Activated CD4-positive, alpha-beta T cell treated with anti-CD3 and anti-CD28 coated beads for 36 hours (primary cell): ENCODE results near the gene DNAJC18. TPM values are rescaled to one million over a fixed set of nuclear protein-coding genes. Genes with fewer than 3 reads are reported as not detected.
"Not testable (repeated sequence)": the region's sequence is repeated elsewhere in the genome, so short reads cannot be mapped to it uniquely, and the experiment has no call there.

ENCODE experiments used
- ATAC-seq: fragments of 200-7000 bp; cut with Tn5 transposase; one replicate; pipeline ENCODE4 v1.10.0; 2021; ENCODE audit warnings: mild to moderate bottlenecking, moderate library complexity
- CTCF ChIA-PET: fragments of 350-600 bp; sonication (Branson Sonifier 250); formaldehyde crosslinking; loops from one replicate; lab custom pipeline; 2021; ENCODE audit warnings: antibody characterized with exemption; lab: Charles Lee
- POLR2A ChIA-PET: fragments of 350-600 bp; sonication (Branson Sonifier 250); formaldehyde crosslinking; loops from one replicate; lab custom pipeline; 2021; ENCODE audit warnings: antibody characterized with exemption, inconsistent platforms; lab: Charles Lee
- DNase-seq: peaks from one replicate; pipeline ENCODE4 v3.0.0-alpha.2; 2020
- H3K27ac Mint-ChIP-seq: one replicate; pipeline ENCODE4 v1.8.0; 2021; ENCODE audit warnings: mixed read lengths
- H3K27me3 Mint-ChIP-seq: one replicate; pipeline ENCODE4 v1.8.0; 2021; ENCODE audit warnings: mixed read lengths
- H3K36me3 Mint-ChIP-seq: one replicate; pipeline ENCODE4 v1.8.0; 2021; ENCODE audit warnings: low read depth, mixed read lengths
- H3K4me1 Mint-ChIP-seq: one replicate; pipeline ENCODE4 v1.8.0; 2021; ENCODE audit warnings: mixed read lengths
- H3K4me3 Mint-ChIP-seq: one replicate; pipeline ENCODE4 v1.8.0; 2021; ENCODE audit warnings: mild to moderate bottlenecking, moderate library complexity, mixed read lengths
- H3K9me3 Mint-ChIP-seq: one replicate; pipeline ENCODE4 v1.8.0; 2021; ENCODE audit warnings: low read depth, mixed read lengths
- intact Hi-C, 2 experiments: fragments of 100-400 bp; cut with DNase I in 1 of 2; cut with micrococcal nuclease in 1 of 2; formaldehyde crosslinking; loops; one replicate each; pipeline versions ENCODE4 v1.14.2 to v1.15.1; 2022 to 2024; cut with DNase I, micrococcal nuclease
- total RNA-seq, 2 experiments: library from RNA; stranded (reverse); gene quantifications; one replicate each; pipeline ENCODE4 v1.2.3, GENCODE V29; 2021

The DNAJC18 gene
- total RNA-seq, 2 experiments from 2014 or later: 33.1 to 35.6 TPM

GRCh38 chr5:139390639-139391569, 48.4 kb downstream of the DNAJC18 start:
- CTCF ChIA-PET: interaction anchor here (0.6 to 4.8 kb wide), 10 partner anchors 10 to 545 kb away, joined by 3 to 26 read pairs (median 4); partner anchors contain the start of genes CXXC5 and SPATA24
- H3K27ac Mint-ChIP-seq: peak overlapping the region; percentile 90
- ATAC-seq: no peak
- H3K9me3 Mint-ChIP-seq: no peaks in the 10 kb centered on the region
- H3K4me3 Mint-ChIP-seq: peak overlapping the region; percentile 78
- H3K27me3 Mint-ChIP-seq: no peaks in the 10 kb centered on the region
- no peak for DNase-seq
- intact Hi-C loops: loop anchor here (1.0 to 10.0 kb wide), 7 partner anchors 24 to 736 kb away; partner anchors contain the start of gene SIL1 (in 1 of the 2)
- H3K36me3 Mint-ChIP-seq: peaks cover 7% of the 10 kb centered on the region
- POLR2A ChIA-PET: interaction anchor here (0.6 to 1.9 kb wide), 5 partner anchors 23 to 115 kb away, joined by 3 to 6 read pairs (median 5); partner anchors contain the start of genes MATR3 and PAIP2
- peaks cover 40% of the 10 kb centered on the region for H3K4me1 Mint-ChIP-seq

GRCh38 chr5:139389701-139390638, 49.4 kb downstream of the DNAJC18 start, which contains the start of gene MZB1:
MZB1 (minus strand) TSS chr5:139389913; CDS start chr5:139389856, 57 bp downstream.
- POLR2A ChIA-PET: interaction anchor here (0.7 to 1.9 kb wide), 5 partner anchors 24 to 714 kb away, joined by 3 to 6 read pairs (median 3); partner anchors contain the start of genes MATR3 and PAIP2
- Mint-ChIP-seq H3K9me3 (no peaks in the 10 kb centered on the region), H3K4me3 (peak within 1 kb of the TSS; percentile 78), H3K27ac (peak within 1 kb of the TSS; percentile 90), H3K4me1 (peaks cover 50% of the 10 kb centered on the region), H3K36me3 (peaks cover 3% of the 10 kb centered on the region), H3K27me3 (no peaks in the 10 kb centered on the region)
- peak; percentile 60 for ATAC-seq
- intact Hi-C loops: loop anchor here (1.0 to 10.0 kb wide), 7 partner anchors 25 to 735 kb away; partner anchors contain the start of gene SIL1 (in 1 of the 2)
- DNase-seq: peak; percentile 82
- CTCF ChIA-PET: interaction anchor here (0.6 to 4.8 kb wide), 6 partner anchors 13 to 546 kb away, joined by 3 to 26 read pairs (median 4); partner anchors contain the start of gene SPATA24

- Mint-ChIP-seq H3K9me3 (no peaks in the 10 kb centered on the region), H3K4me1 (peaks cover 56% of the 10 kb centered on the region), H3K36me3 (peaks cover 2% of the 10 kb centered on the region), H3K27me3 (no peaks in the 10 kb centered on the region), H3K27ac (peak overlapping the region; percentile 31), H3K4me3 (no peak overlapping the region)
- intact Hi-C loops: no loop called here
- CTCF ChIA-PET: interaction anchor here (1.2 to 1.7 kb wide), 4 partner anchors 16 to 89 kb away, joined by 3 to 8 read pairs (median 4); partner anchors contain the start of genes PAIP2 and SPATA24
- DNase-seq (no peak), ATAC-seq (no peak)
- POLR2A ChIA-PET: interaction anchor here (0.5 to 1.4 kb wide), 2 partner anchors 26 to 63 kb away, joined by 3 to 4 read pairs; no protein-coding TSS in a partner anchor
Observed at GRCh38 chr5:139388198-139388821, 51.0 kb downstream of the DNAJC18 start.

DNA sequence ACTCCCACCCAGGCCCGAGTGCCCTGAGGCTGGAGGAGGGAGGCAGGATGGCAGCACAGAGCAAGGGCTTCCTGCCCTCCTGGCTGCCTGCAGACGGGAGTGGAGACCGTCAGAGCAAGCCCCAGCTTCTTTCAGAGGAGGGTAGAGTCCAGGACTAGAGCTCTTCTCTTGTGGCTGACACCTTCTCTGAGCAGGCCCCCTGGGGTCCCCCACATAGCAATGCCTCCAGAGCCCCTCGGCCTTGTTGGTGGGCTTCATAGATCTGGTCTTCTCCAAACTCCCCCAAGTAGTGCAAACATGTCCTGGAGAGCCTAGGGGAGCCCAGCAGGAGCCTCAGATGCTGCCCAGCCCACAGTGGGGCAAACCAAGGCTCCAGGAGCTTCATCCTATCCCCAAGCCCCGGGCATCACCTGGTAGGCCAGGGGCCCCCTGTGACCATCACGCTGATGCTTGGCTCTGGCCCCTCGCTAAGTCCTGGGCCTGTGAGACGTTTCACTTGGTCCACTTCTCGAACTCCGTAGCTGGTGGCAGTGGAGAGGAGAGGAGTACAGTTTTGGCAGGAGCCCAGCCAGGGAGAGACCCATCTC, 51.6 kb downstream of the DNAJC18 start:
- ATAC-seq (no peak), DNase-seq (no peak)
- CTCF ChIA-PET: interaction anchor here (1.2 to 1.7 kb wide), 3 partner anchors 16 to 89 kb away, joined by 3 to 4 read pairs (median 3); partner anchors contain the start of genes PAIP2 and SPATA24
- Mint-ChIP-seq H3K27me3 (no peaks in the 10 kb centered on the region), H3K4me1 (peaks cover 55% of the 10 kb centered on the region), H3K4me3 (no peak overlapping the region), H3K27ac (no peak overlapping the region), H3K9me3 (no peaks in the 10 kb centered on the region), H3K36me3 (peaks cover 1% of the 10 kb centered on the region)
- POLR2A ChIA-PET: interaction anchor here (0.5 kb wide), 1 partner anchor 63 kb away, joined by 4 read pairs; no protein-coding TSS in a partner anchor
- intact Hi-C loops: no loop called here

GRCh38 chr5:139386956-139387355, 52.4 kb downstream of the DNAJC18 start:
- H3K27me3 Mint-ChIP-seq, ATAC-seq, POLR2A ChIA-PET, DNase-seq, H3K4me3 Mint-ChIP-seq, H3K36me3 Mint-ChIP-seq, H3K9me3 Mint-ChIP-seq, intact Hi-C loops, H3K27ac Mint-ChIP-seq: not testable (repeated sequence)
- CTCF ChIA-PET: interaction anchor here (1.2 to 1.7 kb wide), 2 partner anchors 17 to 73 kb away, joined by 3 read pairs; partner anchors contain the start of gene SPATA24
- H3K4me1 Mint-ChIP-seq: peaks cover 55% of the 10 kb centered on the region

- Mint-ChIP-seq H3K27me3 (no peaks in the 10 kb centered on the region), H3K4me3 (no peak overlapping the region), H3K27ac (no peak overlapping the region), H3K36me3 (no peaks in the 10 kb centered on the region), H3K4me1 (peaks cover 46% of the 10 kb centered on the region), H3K9me3 (no peaks in the 10 kb centered on the region)
- CTCF ChIA-PET: interaction anchor here (1.2 kb wide), 1 partner anchor 72 kb away, joined by 3 read pairs; no protein-coding TSS in a partner anchor
- DNase-seq (no peak), ATAC-seq (no peak)
- POLR2A ChIA-PET: interaction anchor here (1.4 kb wide), 1 partner anchor 12 kb away, joined by 3 read pairs; no protein-coding TSS in a partner anchor
- intact Hi-C loops: no loop called here
Observed at GRCh38 chr5:139386050-139386438, 53.3 kb downstream of the DNAJC18 start.

DNA sequence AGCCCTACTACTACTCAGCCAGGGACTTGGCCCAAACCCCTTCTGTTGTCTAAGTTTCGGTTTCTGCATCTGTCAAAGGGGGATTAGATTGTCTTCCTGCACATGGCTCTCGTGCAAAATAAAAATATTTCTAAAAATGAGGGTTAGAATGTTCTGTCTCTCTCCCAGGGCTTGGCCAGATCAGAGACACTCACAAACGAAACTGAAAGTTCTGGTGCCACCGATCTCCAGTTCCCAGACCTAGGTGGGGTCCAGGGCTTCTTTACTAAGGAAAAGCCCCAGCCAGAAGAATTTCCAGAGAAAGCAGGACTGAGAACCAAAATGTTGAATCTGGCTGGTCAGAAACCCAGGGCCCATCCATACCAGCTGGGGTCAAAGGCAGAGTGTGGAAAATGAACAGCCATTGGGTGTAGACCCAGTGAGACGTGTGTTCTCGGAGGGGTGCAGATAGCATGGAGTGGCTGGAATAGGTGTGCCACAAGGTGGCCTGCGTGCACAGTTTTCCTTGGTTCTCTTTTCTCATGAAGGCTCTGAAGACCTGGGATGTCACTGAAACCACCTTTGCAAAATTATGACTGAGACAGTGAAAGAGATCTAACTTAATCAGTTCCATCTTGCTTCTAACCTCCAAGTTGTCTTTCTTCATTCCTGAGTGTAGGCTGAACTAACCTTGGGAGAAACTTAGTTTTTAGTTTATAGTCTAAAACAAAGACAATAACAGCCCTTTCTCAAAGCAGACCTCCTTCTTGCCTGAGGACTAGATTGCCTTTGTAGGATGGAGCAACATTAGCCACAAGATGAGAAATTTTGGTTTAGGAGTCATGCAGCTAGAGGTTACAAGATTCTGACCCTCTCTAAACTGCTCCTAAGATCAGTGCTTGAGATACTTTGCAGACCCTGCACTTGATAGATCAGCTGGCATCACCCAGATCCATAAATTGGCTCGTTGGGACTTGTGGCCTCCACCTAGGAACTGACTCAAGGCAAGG, 54.0 kb downstream of the DNAJC18 start:
- ATAC-seq: peak; percentile 11
- peaks cover 40% of the 10 kb centered on the region for H3K4me1 Mint-ChIP-seq
- no peaks in the 10 kb centered on the region for H3K27me3 Mint-ChIP-seq
- H3K27ac Mint-ChIP-seq: peak overlapping the region; percentile 82
- CTCF ChIA-PET: interaction anchor here (0.7 to 1.2 kb wide), 2 partner anchors 71 to 401 kb away, joined by 3 to 4 read pairs; no protein-coding TSS in a partner anchor
- intact Hi-C loops: no loop called here
- peak overlapping the region; percentile 61 for H3K4me3 Mint-ChIP-seq
- no peaks in the 10 kb centered on the region for H3K9me3 Mint-ChIP-seq
- H3K36me3 Mint-ChIP-seq: no peaks in the 10 kb centered on the region
- DNase-seq: peak; percentile 46
- POLR2A ChIA-PET: interaction anchor here (0.6 to 1.4 kb wide), 2 partner anchors 11 to 38 kb away, joined by 3 to 5 read pairs; no protein-coding TSS in a partner anchor

GRCh38 chr5:139384591-139385051, 54.7 kb downstream of the DNAJC18 start:
- ATAC-seq: no peak
- ChIA-PET CTCF (interaction anchor here (0.7 kb wide), 1 partner anchor 402 kb away, joined by 4 read pairs; no protein-coding TSS in a partner anchor), POLR2A (interaction anchor here (1.4 kb wide), 1 partner anchor 11 kb away, joined by 3 read pairs; no protein-coding TSS in a partner anchor)
- no peaks in the 10 kb centered on the region for H3K36me3 Mint-ChIP-seq
- peak overlapping the region; percentile 58 for H3K27ac Mint-ChIP-seq
- H3K4me3 Mint-ChIP-seq: peak overlapping the region; percentile 61
- no peak for DNase-seq
- H3K27me3 Mint-ChIP-seq: no peaks in the 10 kb centered on the region
- peaks cover 32% of the 10 kb centered on the region for H3K4me1 Mint-ChIP-seq
- intact Hi-C loops: no loop called here
- H3K9me3 Mint-ChIP-seq: no peaks in the 10 kb centered on the region
